SK-N-SH treated with all-trans-retinoic acid at 6 μM for 48 hours (cell line): ENCODE measurements around the gene SBK2.
"Not testable (repeated sequence)": the region's sequence is repeated elsewhere in the genome, so short reads cannot be mapped to it uniquely, and the experiment has no call there.

Experiments used
- ATAC-seq: fragments of 200-7000 bp; cut with Tn5 transposase; 3 replicates; pipeline ENCODE4 v1.9.1; 2020; ENCODE audit warnings: mild to moderate bottlenecking, moderate library complexity
- ARNTL ChIP-seq: fragments of 450-650 bp; formaldehyde crosslinking; IDR thresholded peaks from 2 replicates; pipeline ENCODE4 v1.5.0; 2020; ENCODE audit warnings: low read depth, mild to moderate bottlenecking, moderate library complexity, borderline replicate concordance
- BACH2 ChIP-seq: fragments of 250-450 bp; sonication (Bioruptor Pico); IDR thresholded peaks from 2 replicates; pipeline ENCODE4 v1.9.0; 2021; ENCODE audit warnings: mild to moderate bottlenecking, borderline replicate concordance
- CREB5 ChIP-seq: fragments of 250-450 bp; sonication (Bioruptor Pico); IDR thresholded peaks from 2 replicates; pipeline ENCODE4 v1.5.1; 2020; ENCODE audit warnings: low read depth, mild to moderate bottlenecking, moderate library complexity
- CSDC2 ChIP-seq: fragments of 250-450 bp; sonication (Bioruptor Pico); IDR thresholded peaks from 2 replicates; pipeline ENCODE4 v1.5.0; 2020; ENCODE audit warnings: mild to moderate bottlenecking, moderate library complexity
- CSRNP3 ChIP-seq: fragments of 250-450 bp; sonication (Bioruptor Pico); IDR thresholded peaks from 2 replicates; pipeline ENCODE4 v1.5.1; 2021; ENCODE audit warnings: mild to moderate bottlenecking, moderate library complexity
- ESRRG ChIP-seq: fragments of 250-450 bp; sonication (Bioruptor Pico); IDR thresholded peaks from 2 replicates; pipeline ENCODE4 v1.6.1; 2021; ENCODE audit warnings: mild to moderate bottlenecking
- GLIS3 ChIP-seq: fragments of 250-450 bp; sonication (Bioruptor Pico); IDR thresholded peaks from 2 replicates; pipeline ENCODE4 v1.5.0; 2020; ENCODE audit warnings: mild to moderate bottlenecking, moderate library complexity
- ISL1 ChIP-seq: fragments of 250-450 bp; sonication (Bioruptor Pico); IDR thresholded peaks from 2 replicates; pipeline ENCODE4 v2.1.2; 2022; ENCODE audit warnings: mild to moderate bottlenecking, moderate library complexity
- OSR1 ChIP-seq: fragments of 250-450 bp; sonication (Bioruptor Pico); IDR thresholded peaks from 2 replicates; pipeline ENCODE4 v1.8.0; 2022; ENCODE audit warnings: moderate library complexity, mild to moderate bottlenecking, inconsistent platforms
- PPARA ChIP-seq: fragments of 250-450 bp; sonication (Bioruptor Pico); IDR thresholded peaks from 2 replicates; pipeline ENCODE4 v1.5.0; 2020; ENCODE audit warnings: mild to moderate bottlenecking, borderline replicate concordance
- RARB ChIP-seq: fragments of 250-450 bp; sonication (Bioruptor Pico); IDR thresholded peaks from 2 replicates; pipeline ENCODE4 v1.8.0; 2021; ENCODE audit warnings: mild to moderate bottlenecking, moderate library complexity
- SNAI2 ChIP-seq: fragments of 250-450 bp; sonication (Bioruptor Pico); IDR thresholded peaks from 2 replicates; pipeline ENCODE4 v1.5.0; 2020; ENCODE audit warnings: mild to moderate bottlenecking, moderate library complexity
- TCF4 ChIP-seq: fragments of 250-450 bp; sonication (Bioruptor Pico); IDR thresholded peaks from 2 replicates; pipeline ENCODE4 v1.8.0; 2021; ENCODE audit warnings: mild to moderate bottlenecking, moderate library complexity, borderline replicate concordance
- TSHZ2 ChIP-seq: fragments of 250-450 bp; sonication (Bioruptor Pico); IDR thresholded peaks from 2 replicates; pipeline ENCODE4 v1.5.0; 2020; ENCODE audit warnings: mild to moderate bottlenecking, moderate library complexity
- ZC3H10 ChIP-seq: fragments of 250-450 bp; sonication (Bioruptor Pico); IDR thresholded peaks from 2 replicates; pipeline ENCODE4 v1.5.1; 2021; ENCODE audit warnings: mild to moderate bottlenecking, moderate library complexity
- ZFP3 ChIP-seq: fragments of 250-450 bp; sonication (Bioruptor Pico); IDR thresholded peaks from 2 replicates; pipeline ENCODE4 v1.5.0; 2020; ENCODE audit warnings: mild to moderate bottlenecking, moderate library complexity
- ZFP30 ChIP-seq: fragments of 450-650 bp; formaldehyde crosslinking; IDR thresholded peaks from 2 replicates; pipeline ENCODE4 v1.5.0; 2022; ENCODE audit warnings: mild to moderate bottlenecking, moderate library complexity
- ZNF70 ChIP-seq: fragments of 450-650 bp; formaldehyde crosslinking; IDR thresholded peaks from 2 replicates; pipeline ENCODE4 v1.5.0; 2020; ENCODE audit warnings: mild to moderate bottlenecking, moderate library complexity
- ZNF8 ChIP-seq: fragments of 450-650 bp; formaldehyde crosslinking; IDR thresholded peaks from 2 replicates; pipeline ENCODE4 v1.5.0; 2020; ENCODE audit warnings: mild to moderate bottlenecking, moderate library complexity
- TF ChIP-seq, protein P1 (sequence below): fragments of 250-450 bp; sonication (Bioruptor Pico); IDR thresholded peaks from 2 replicates; pipeline ENCODE4 v1.8.0; 2021; ENCODE audit warnings: low read depth, mild to moderate bottlenecking, moderate library complexity, borderline replicate concordance
- TF ChIP-seq, protein P2 (sequence below): fragments of 250-450 bp; sonication (Bioruptor Pico); IDR thresholded peaks from 2 replicates; pipeline ENCODE4 v1.8.0; 2020; ENCODE audit warnings: mild to moderate bottlenecking, moderate library complexity, borderline replicate concordance

SBK2 gene

DNA sequence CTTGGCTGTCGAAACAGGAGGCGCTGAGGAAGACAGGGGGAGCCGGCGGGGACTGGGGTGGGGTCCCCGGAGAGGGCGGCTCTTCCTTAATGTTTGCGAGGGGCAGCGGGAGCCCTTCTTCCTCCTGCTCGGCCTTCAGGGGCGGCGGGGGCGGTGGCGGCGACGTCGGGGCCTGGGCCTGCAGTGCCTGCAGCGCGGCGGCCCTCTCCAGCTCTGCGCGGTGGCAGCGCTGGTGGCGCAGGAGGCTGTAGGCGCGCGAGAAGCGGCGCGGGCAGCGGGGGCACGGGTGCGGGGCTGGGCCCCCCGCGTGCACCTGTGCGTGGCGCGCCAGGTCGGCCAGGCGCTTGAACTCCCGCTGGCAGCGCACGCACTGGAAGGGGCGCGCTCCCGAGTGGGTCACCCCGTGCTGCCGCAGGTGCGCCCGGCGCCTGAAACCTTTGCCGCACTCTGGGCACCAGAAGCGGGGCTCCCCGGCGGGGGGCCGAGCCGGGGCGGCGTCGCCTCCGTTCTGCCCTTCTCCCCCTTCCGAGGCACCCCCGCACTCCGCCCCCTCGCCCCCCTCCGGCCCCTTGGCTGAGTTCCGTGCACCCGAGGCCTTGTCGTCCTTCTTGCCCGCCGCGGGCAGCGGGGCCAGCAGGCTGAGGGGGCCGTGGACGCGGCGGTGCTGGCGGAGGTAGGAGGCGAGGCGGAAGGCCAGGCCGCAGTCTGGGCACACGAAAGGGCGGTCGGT, 41.3 kb upstream of the SBK2 start:
- no peak for ATAC-seq
- TF ChIP-seq ISL1 (no peak), RARB (CRISPR knock-in tag) (no peak), ZFP3 (CRISPR knock-in tag) (no peak)
- TF ChIP-seq, protein P1, sequence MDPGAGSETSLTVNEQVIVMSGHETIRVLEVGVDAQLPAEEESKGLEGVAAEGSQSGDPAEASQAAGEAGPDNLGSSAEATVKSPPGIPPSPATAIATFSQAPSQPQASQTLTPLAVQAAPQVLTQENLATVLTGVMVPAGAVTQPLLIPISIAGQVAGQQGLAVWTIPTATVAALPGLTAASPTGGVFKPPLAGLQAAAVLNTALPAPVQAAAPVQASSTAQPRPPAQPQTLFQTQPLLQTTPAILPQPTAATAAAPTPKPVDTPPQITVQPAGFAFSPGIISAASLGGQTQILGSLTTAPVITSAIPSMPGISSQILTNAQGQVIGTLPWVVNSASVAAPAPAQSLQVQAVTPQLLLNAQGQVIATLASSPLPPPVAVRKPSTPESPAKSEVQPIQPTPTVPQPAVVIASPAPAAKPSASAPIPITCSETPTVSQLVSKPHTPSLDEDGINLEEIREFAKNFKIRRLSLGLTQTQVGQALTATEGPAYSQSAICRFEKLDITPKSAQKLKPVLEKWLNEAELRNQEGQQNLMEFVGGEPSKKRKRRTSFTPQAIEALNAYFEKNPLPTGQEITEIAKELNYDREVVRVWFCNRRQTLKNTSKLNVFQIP (CRISPR knock-in tag), result no peak

- no peak for TF ChIP-seq TCF4
- TF ChIP-seq CSDC2, result no peak
- TF ChIP-seq TSHZ2 (CRISPR knock-in tag), result no peak
- TF ChIP-seq ZFP30 (CRISPR knock-in tag), result no peak
- TF ChIP-seq GLIS3 (CRISPR knock-in tag), result no peak
- TF ChIP-seq ISL1, result no peak
- TF ChIP-seq, all 23 proteins: peak for 0
- ATAC-seq, result no peak
Observed at GRCh38 chr19:55576746-55577145, 39.8 kb upstream of the SBK2 start.

- not testable (repeated sequence) for ATAC-seq
Observed at GRCh38 chr19:55573929-55574328, 37.0 kb upstream of the SBK2 start.

DNA sequence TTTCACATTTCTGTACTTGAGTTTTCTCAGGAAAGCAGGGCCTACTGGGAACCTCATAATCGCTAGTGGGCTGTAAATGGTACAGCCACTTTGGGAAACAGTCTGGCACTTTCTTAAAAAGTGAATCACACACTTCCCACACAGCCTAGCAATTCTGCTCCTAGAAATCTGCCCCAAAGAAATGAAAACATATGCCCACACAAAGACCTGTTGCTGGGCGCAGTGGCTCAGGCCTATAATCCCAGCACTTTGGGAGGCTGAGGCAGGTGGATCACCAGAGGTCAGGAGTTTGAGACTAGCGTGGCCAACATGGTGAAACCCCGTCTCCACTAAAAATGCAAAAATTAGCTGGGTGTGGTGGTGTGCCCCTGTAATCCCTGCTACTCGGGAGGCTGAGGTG, 32.5 kb upstream of the SBK2 start:
- ATAC-seq, result not testable (repeated sequence)

DNA sequence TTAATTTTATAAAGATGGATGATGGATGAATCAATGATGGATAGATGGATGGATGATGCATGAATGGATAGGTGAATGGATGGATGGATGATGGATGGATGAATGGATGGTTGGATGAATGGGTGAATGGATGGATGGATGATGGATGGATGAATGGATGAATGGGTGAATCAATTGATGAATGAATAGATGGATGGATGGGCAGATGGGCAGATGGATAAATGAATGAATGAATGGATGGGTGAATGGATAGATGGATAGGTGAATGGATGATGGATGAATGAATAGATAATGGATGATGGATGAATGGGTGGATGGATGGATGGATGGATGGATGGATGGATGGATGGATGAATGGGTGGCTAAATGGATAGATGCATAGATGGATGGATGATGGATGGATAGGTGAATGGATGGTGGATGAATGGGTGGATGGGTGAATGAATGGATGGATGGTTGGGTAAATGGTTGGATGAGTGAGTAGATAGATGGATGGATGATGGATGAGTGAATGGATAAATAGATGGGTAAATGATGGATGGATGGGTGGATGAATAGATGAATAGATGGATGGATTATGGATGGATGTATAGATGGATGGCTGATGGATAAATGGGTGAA, 30.9 kb upstream of the SBK2 start:
- ATAC-seq, result no peak
- TF ChIP-seq SNAI2, result no peak
- no peak for TF ChIP-seq ZFP3 (CRISPR knock-in tag)
- no peak for TF ChIP-seq ZC3H10
- TF ChIP-seq ZFP30 (CRISPR knock-in tag), result no peak
- TF ChIP-seq BACH2, result no peak
- TF ChIP-seq PPARA, result no peak
- no peak for TF ChIP-seq ZNF70 (CRISPR knock-in tag)
- TF ChIP-seq OSR1 (CRISPR knock-in tag), result no peak
- TF ChIP-seq CREB5 (CRISPR knock-in tag), result no peak
- TF ChIP-seq, protein P1 (CRISPR knock-in tag), result no peak
- TF ChIP-seq ARNTL (CRISPR knock-in tag), result no peak
- TF ChIP-seq TCF4, result no peak
- TF ChIP-seq, all 23 proteins: peak for 0

GRCh38 chr19:55566823-55567222, 29.9 kb upstream of the SBK2 start:
- ATAC-seq, result no peak
- no peak for TF ChIP-seq PPARA
- no peak for TF ChIP-seq ZFP30 (CRISPR knock-in tag)
- TF ChIP-seq OSR1 (CRISPR knock-in tag), result no peak
- TF ChIP-seq SNAI2, result no peak
- TF ChIP-seq BACH2, result no peak
- TF ChIP-seq, protein P2, sequence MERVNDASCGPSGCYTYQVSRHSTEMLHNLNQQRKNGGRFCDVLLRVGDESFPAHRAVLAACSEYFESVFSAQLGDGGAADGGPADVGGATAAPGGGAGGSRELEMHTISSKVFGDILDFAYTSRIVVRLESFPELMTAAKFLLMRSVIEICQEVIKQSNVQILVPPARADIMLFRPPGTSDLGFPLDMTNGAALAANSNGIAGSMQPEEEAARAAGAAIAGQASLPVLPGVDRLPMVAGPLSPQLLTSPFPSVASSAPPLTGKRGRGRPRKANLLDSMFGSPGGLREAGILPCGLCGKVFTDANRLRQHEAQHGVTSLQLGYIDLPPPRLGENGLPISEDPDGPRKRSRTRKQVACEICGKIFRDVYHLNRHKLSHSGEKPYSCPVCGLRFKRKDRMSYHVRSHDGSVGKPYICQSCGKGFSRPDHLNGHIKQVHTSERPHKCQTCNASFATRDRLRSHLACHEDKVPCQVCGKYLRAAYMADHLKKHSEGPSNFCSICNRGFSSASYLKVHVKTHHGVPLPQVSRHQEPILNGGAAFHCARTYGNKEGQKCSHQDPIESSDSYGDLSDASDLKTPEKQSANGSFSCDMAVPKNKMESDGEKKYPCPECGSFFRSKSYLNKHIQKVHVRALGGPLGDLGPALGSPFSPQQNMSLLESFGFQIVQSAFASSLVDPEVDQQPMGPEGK (CRISPR knock-in tag), result no peak
- TF ChIP-seq ZNF8, result no peak
- TF ChIP-seq ESRRG (CRISPR knock-in tag), result no peak
- TF ChIP-seq RARB (CRISPR knock-in tag), result no peak
- TF ChIP-seq CSRNP3 (CRISPR knock-in tag), result no peak
- TF ChIP-seq CSDC2, result no peak
- no peak for TF ChIP-seq ZNF70 (CRISPR knock-in tag)
